CD4-positive, alpha-beta T cell (primary cell): Measurements from ENCODE around the gene MTUS2. TPM values are rescaled to one million over a fixed set of nuclear protein-coding genes. Genes with fewer than 3 reads are reported as not detected.

Source experiments
- ATAC-seq: fragments of 200-7000 bp; cut with Tn5 transposase; one replicate; pipeline ENCODE4 v1.10.0; 2022; ENCODE audit warnings: mild to moderate bottlenecking; ENCODE audit not compliant: poor library complexity
- CTCF ChIA-PET: fragments of 350-600 bp; sonication (Branson Sonifier 250); formaldehyde crosslinking; loops from one replicate; lab custom pipeline; 2021; ENCODE audit warnings: antibody characterized with exemption, inconsistent platforms; lab: Charles Lee
- POLR2A ChIA-PET: fragments of 350-600 bp; sonication (Branson Sonifier 250); formaldehyde crosslinking; loops from one replicate; lab custom pipeline; 2021; ENCODE audit warnings: antibody characterized with exemption, inconsistent platforms; lab: Charles Lee
- DNase-seq, 14 experiments: peaks; one replicate each; pipeline ENCODE4 v3.0.0-alpha.2; 2013 to 2020; ENCODE audit warnings: mixed read lengths in 2 of 14
- H3K27ac ChIP-seq, 2 donors: one replicate each; pipeline versions ENCODE4 v1.5.1 to v1.7.0; 2013; ENCODE audit warnings: low read length in 2 of 2, low read depth in 1 of 2, mild to moderate bottlenecking in 1 of 2
- H3K27me3 ChIP-seq, 2 experiments: 1 replicate in 1 of 2; 2 replicates in 1 of 2; pipeline versions ENCODE4 v1.6.1 to v1.7.0; 2013; ENCODE audit warnings: low read length in 2 of 2, control low read depth in 1 of 2, mild to moderate bottlenecking in 1 of 2, moderate library complexity in 1 of 2; ENCODE audit not compliant: insufficient read depth in 2 of 2, control insufficient read depth in 1 of 2
- H3K36me3 ChIP-seq: one replicate; pipeline ENCODE4 v1.6.1; 2013; ENCODE audit warnings: low read length, control low read depth; ENCODE audit not compliant: insufficient read depth
- H3K4me1 ChIP-seq: one replicate; pipeline ENCODE4 v1.6.1; 2013; ENCODE audit warnings: low read length, control low read depth; ENCODE audit not compliant: insufficient read depth
- H3K4me3 ChIP-seq: one replicate; pipeline ENCODE4 v1.5.1; 2013; ENCODE audit warnings: mild to moderate bottlenecking, low read length, moderate library complexity
- H3K9me3 ChIP-seq, 2 experiments: 1 replicate in 1 of 2; 2 replicates in 1 of 2; pipeline versions ENCODE4 v1.6.1 to v1.7.0; 2013; ENCODE audit warnings: low read length in 2 of 2, mild to moderate bottlenecking in 2 of 2, control low read depth in 1 of 2, moderate library complexity in 1 of 2; ENCODE audit not compliant: control insufficient read depth in 1 of 2, insufficient read depth in 1 of 2
- H3K27ac Mint-ChIP-seq: one replicate; pipeline ENCODE4 v1.8.0; 2020; ENCODE audit warnings: mixed read lengths
- H3K27me3 Mint-ChIP-seq: one replicate; pipeline ENCODE4 v1.8.0; 2021; ENCODE audit warnings: mixed read lengths
- H3K36me3 Mint-ChIP-seq: one replicate; pipeline ENCODE4 v1.8.0; 2021; ENCODE audit warnings: low read depth, mixed read lengths
- H3K4me1 Mint-ChIP-seq: one replicate; pipeline ENCODE4 v1.8.0; 2021; ENCODE audit warnings: low read depth, mixed read lengths
- H3K4me3 Mint-ChIP-seq: one replicate; pipeline ENCODE4 v1.8.0; 2020; ENCODE audit warnings: mild to moderate bottlenecking, mixed read lengths
- H3K9me3 Mint-ChIP-seq: one replicate; pipeline ENCODE4 v1.8.0; 2020; ENCODE audit warnings: mixed read lengths
- CTCF ChIP-seq: fragments of 200-600 bp; IDR thresholded peaks from one replicate; pipeline ENCODE4 v1.8.0; 2022; ENCODE audit warnings: antibody characterized with exemption, mild to moderate bottlenecking
- intact Hi-C, 2 experiments: fragments of 100-400 bp; cut with DNase I in 1 of 2; cut with micrococcal nuclease in 1 of 2; formaldehyde crosslinking; loops; one replicate each; pipeline versions ENCODE4 v1.15.1 to v1.9.0; 2023 to 2025; cut with DNase I, micrococcal nuclease
- total RNA-seq, 174 experiments: library from RNA in 2 of 174; stranded (reverse) in 2 of 174; gene quantifications; one replicate each; pipeline ENCODE4 v1.2.3 and lab custom pipeline; 2021 to 2026

MTUS2 gene
- total RNA-seq, 2 experiments from 2014 or later: 0.38 to 0.81 TPM

GRCh38 chr13:28822151-28822550, 2.0 kb downstream of the MTUS2 start:
- peaks cover 76% of the 10 kb centered on the region for H3K27me3 Mint-ChIP-seq
- ChIA-PET CTCF (no interaction called here), POLR2A (no interaction called here)
- no peak for TF ChIP-seq CTCF
- Histone ChIP-seq H3K27ac (no peak overlapping the region), H3K36me3 (no peaks in the 10 kb centered on the region), H3K9me3 (peaks cover under 1 to 7% of the 10 kb centered on the region in 2 experiments), H3K27me3 (peaks cover 22 to 42% of the 10 kb centered on the region in 2 experiments), H3K4me3 (no peak overlapping the region), H3K4me1 (peaks cover 11% of the 10 kb centered on the region)
- H3K4me1 Mint-ChIP-seq: peaks cover 4% of the 10 kb centered on the region
- H3K36me3 Mint-ChIP-seq: no peaks in the 10 kb centered on the region
- H3K27ac Mint-ChIP-seq: no peak overlapping the region
- ATAC-seq (no peak), DNase-seq (no peak)
- no peak overlapping the region for H3K4me3 Mint-ChIP-seq
- H3K9me3 Mint-ChIP-seq: no peaks in the 10 kb centered on the region
- intact Hi-C loops: no loop called here

DNA sequence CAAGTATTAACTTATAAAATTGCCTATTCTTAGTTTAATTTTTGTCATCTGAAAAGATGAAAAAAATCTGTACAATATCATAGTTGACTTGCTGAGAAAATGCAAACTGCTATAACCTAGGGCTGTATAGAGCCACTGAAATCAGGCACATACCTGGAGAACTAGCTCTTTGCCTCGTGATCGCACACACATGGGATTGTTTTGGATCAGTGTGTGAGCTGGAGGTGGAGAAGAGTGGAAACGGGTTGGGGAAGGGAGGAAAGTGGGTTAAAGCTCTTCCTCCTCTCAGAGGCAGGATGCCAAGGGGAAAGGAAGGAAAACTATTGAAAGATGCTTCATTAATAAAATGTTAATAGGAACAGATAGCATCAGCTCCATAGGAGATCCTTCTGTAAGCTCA, 2.7 kb downstream of the MTUS2 start:
- H3K4me3 Mint-ChIP-seq: no peak overlapping the region
- TF ChIP-seq CTCF: no peak
- no peak overlapping the region for H3K27ac Mint-ChIP-seq
- peaks cover 69% of the 10 kb centered on the region for H3K27me3 Mint-ChIP-seq
- ATAC-seq (no peak), DNase-seq (no peak)
- no peaks in the 10 kb centered on the region for H3K36me3 ChIP-seq
- no peaks in the 10 kb centered on the region for H3K9me3 Mint-ChIP-seq
- H3K4me1 ChIP-seq: peaks cover 11% of the 10 kb centered on the region
- POLR2A ChIA-PET: no interaction called here
- CTCF ChIA-PET: no interaction called here
- peaks cover 0 to 6% of the 10 kb centered on the region in 2 experiments for H3K9me3 ChIP-seq
- peaks cover 4% of the 10 kb centered on the region for H3K4me1 Mint-ChIP-seq
- H3K27me3 ChIP-seq: peaks cover 22 to 38% of the 10 kb centered on the region in 2 experiments
- no peak overlapping the region for H3K27ac ChIP-seq
- H3K4me3 ChIP-seq: no peak overlapping the region
- H3K36me3 Mint-ChIP-seq: no peaks in the 10 kb centered on the region
- intact Hi-C loops: no loop called here

GRCh38 chr13:28825379-28825778, 5.2 kb downstream of the MTUS2 start:
- Mint-ChIP-seq H3K4me3 (no peak overlapping the region), H3K27me3 (peaks cover 57% of the 10 kb centered on the region), H3K27ac (no peak overlapping the region), H3K9me3 (peaks cover 1% of the 10 kb centered on the region), H3K36me3 (no peaks in the 10 kb centered on the region), H3K4me1 (peaks cover 4% of the 10 kb centered on the region)
- peaks cover 7 to 11% of the 10 kb centered on the region in 2 experiments for H3K9me3 ChIP-seq
- H3K4me3 ChIP-seq: no peak overlapping the region
- H3K4me1 ChIP-seq: peaks cover 4% of the 10 kb centered on the region
- no peak overlapping the region for H3K27ac ChIP-seq
- H3K27me3 ChIP-seq: peaks cover 14 to 23% of the 10 kb centered on the region in 2 experiments
- H3K36me3 ChIP-seq: no peaks in the 10 kb centered on the region
- no peak for ATAC-seq
- no peak for DNase-seq
- ChIA-PET CTCF (no interaction called here), POLR2A (interaction anchor here (0.7 kb wide), 1 partner anchor 528 kb away, joined by 4 read pairs; no protein-coding TSS in a partner anchor)
- intact Hi-C loops: no loop called here
- no peak for TF ChIP-seq CTCF
